NCI-H82 (cell line): ENCODE data around the gene SBNO1.
A peak's percentile ranks its signal among the peaks of the same experiment; 100 is the strongest.
"Not testable (repeated sequence)": the region's sequence is repeated elsewhere in the genome, so short reads cannot be mapped to it uniquely, and the experiment has no call there.

Experiments used
- DNase-seq: peaks from one replicate; lab custom pipeline; 2025; lab: John Stamatoyannopoulos, UW

Gene SBNO1

GRCh38 chr12:123346946-123347345 is 17.7 kb downstream of the SBNO1 start:
- DNase-seq = no peak

- DNase-seq = no peak
Measured at GRCh38 chr12:123344086-123344485, 20.6 kb downstream of the SBNO1 start.

DNA sequence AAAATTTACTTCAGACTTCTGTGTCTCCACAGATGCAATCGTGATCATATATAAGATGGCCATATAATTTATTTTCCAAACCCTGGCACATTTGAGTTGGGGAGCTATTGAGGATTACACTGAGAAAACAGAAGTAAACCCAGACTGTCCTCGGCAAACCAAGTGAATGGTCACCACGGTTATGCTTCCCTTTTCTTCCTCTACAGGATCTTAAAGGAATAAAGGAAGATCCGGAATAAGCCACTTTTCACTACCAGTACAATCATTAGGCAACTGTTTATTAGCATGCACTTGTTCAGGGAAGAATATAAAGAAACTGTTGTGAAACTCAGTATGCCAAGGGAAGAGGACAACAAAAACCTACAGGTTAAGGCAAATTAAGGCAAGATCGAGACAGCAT is 27.6 kb downstream of the SBNO1 start:
- DNase-seq = no peak

DNA sequence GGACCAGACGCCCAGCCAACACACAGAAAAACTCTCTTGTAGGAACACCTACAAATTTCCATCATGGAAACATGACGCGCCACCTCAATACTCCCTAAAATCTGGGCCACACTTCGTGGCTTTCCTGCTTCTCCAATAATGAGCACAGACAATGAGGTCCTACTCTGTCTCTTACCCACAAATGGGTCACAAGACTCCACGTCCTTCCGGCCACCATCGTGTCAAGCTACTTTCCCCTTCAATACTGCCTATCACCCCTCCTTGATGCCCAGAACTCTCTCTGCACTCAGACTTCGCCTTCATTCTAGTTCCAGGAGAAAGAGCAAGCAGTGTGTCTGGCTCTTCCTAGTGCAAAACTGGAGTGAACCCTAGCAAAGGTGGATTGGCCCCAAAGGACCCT is 28.1 kb downstream of the SBNO1 start:
- no peak for DNase-seq

GRCh38 chr12:123335490-123335889 is 29.2 kb downstream of the SBNO1 start:
- no peak for DNase-seq

DNA sequence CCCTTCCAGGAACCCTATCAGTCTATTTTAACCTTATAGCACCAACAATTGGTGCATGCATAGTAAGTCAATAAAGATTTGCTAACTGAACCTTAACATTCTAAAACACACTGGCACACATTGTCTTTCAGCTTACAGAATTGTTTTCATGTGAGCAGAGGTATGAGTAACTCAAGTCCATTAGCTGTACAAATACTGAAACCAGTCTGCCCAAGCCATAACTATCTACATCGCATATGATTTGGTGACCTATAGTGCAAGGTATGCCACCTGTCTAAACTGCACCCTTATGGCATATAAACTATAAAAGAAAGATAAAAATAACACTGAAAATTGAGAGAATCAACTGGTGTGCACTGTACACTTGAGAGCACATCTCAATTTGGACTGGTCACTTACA is 34.8 kb downstream of the SBNO1 start:
- DNase-seq = no peak

DNA sequence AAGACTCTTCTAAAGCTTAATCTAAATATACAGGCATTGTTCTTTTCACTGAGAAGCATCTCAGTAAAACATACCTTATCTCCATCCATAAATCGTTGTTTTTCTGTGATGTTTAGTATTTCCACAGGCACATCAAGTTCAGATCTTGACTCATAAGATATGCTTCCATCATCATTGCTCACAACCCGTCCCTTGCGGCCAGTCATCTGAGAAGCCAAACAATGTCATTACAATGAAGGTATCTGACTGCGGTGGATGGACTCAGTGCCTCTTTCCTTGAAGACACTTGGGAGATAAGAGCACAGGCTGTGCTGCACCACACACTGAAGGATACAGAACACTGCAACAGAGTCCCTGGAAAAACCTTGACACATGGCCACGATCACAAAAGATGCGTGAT is 44.8 kb downstream of the SBNO1 start:
- DNase-seq = no peak

GRCh38 chr12:123319273-123319672 is 45.4 kb downstream of the SBNO1 start:
- no peak for DNase-seq

DNA sequence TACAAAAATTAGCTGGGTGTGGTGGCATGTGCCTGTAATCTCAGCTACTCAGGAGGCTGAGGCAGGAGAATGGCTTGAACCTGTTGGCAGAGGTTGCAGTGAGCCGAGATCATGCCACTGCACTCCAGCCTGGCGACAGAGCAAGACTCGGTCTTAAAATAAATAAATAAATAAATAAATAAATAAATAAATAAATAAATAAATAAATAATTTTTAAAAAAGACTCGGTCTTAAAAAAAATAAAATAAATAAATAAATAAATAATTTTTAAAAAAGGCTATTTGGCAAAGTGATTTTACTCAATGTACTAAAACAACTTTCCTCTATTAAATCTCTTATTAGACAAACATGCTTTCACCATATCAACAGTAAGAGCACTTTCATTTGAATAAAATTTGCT is 51.6 kb downstream of the SBNO1 start:
- not testable (repeated sequence) for DNase-seq

DNA sequence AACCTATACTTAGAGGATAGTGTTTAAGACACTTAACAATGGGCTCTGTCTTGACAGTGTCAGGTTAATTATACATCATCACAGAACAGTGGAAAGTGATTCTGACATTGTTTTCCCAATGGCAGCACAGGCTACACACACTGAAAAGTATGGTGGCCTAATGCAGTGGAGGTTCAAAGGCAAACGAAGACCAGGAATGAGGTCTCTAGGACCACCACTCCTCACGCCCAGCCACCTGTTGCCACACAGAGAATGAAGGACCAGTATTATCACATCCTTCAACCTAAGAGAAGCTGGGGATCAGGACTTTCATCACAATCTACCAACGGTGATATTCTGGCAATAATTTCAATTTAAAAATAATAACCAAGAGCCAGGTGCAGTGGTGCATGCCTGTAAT is 58.4 kb downstream of the SBNO1 start:
- no peak for DNase-seq

- DNase-seq = no peak
Measured at GRCh38 chr12:123305136-123305535, 59.5 kb downstream of the SBNO1 start.

GRCh38 chr12:123293178-123293760 is 71.4 kb downstream of the SBNO1 start:
- DNase-seq = no peak

- DNase-seq = no peak
Measured at GRCh38 chr12:123289911-123290310, 74.7 kb downstream of the SBNO1 start.

DNA sequence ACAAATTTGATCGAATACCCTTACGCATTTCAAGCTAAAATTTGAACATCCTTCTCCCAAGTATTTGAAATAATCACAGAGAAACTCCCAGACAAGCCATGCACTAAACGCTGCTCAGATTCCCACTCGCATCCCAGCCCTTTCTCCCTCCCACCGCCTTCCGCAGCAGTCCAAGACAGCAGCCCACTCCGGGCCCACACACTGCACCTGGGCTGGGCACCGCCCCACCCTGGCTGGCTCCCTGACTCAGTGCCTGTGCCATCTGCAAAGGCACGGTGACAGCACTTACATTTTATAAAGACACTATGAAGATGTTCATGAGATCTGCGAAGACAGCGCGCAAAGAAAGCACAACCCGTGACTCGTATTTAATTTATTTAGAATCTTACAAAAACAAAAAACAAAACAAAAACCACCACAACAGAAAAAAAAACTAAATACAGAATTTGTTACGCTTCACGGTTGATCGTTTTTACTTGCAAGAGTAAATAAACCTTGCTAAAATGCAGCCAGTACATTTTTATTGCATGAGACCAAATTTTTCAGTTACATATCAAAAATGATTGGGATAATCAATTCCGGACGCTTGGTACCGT is 75.8 kb downstream of the SBNO1 start:
- no peak for DNase-seq

GRCh38 chr12:123286652-123287373 is 77.8 kb downstream of the SBNO1 start:
- no peak for DNase-seq

DNA sequence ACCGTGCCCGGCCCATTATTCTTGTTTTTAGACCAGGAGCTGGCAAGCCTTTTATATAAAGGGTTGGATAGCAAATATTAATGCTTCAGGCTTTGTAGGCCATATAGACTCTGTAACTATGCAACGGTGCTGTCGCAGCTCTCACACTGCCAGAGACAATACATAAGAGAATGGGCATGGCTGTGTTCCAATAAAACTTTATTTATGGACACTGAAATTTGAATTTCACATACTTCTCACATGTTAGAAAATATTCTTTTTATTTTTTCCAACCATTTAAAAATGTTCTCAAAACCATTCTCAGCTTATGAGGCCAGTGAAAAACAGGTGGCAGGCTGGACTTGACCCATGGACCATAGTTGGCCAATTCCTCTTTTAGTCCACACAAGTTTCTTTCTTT is 80.0 kb downstream of the SBNO1 start:
- DNase-seq = no peak

DNA sequence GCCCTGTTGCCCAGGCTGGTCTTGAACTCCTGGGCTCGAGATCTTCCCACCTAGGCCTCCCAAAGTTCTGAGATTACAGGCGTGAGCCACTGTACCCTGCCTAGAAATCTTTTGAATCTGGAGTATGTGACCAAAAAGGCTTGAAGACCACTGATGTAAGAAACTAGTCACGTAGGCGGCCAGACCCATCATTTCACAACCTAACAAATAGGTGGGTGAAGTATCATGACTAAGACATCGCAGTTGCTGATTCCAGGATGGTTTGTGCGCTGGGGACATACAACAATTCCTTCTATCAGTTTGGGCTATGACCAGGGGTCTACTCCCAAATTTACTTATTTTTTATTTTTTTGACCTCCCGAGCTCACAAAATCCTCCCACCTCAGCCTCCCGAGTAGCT is 81.2 kb downstream of the SBNO1 start:
- no peak for DNase-seq

DNA sequence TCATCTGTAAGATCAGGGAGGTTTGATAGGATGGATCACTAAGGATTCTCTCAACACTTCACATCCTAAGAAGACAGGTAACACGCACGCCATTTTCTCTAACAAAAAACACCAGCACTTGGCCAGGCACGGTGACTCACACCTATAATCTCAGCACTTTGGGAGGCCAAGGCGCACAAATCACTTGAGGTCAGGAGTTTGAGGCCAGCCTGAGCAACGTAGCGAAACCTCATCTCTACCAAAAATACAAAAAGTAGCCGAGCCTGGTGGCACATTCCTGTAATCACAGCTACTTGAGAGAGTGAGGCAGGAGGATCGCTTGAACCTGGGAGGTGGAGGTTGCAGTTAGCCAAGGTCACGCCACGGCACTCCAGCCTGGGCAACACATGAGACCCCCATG is 82.5 kb downstream of the SBNO1 start:
- no peak for DNase-seq

GRCh38 chr12:123280971-123281370 is 83.7 kb downstream of the SBNO1 start:
- DNase-seq = no peak

- DNase-seq = no peak
Measured at GRCh38 chr12:123278101-123278627, 86.5 kb downstream of the SBNO1 start.

- no peak for DNase-seq
Measured at GRCh38 chr12:123273166-123273565, 91.5 kb downstream of the SBNO1 start.

- peak; percentile 77 for DNase-seq
Measured at GRCh38 chr12:123271001-123271668, 93.5 kb downstream of the SBNO1 start.
